Epithelial cell of proximal tubule (primary cell): ENCODE measurements around the gene CRB1. TPM values are rescaled to one million over a fixed set of nuclear protein-coding genes. Genes with fewer than 3 reads are reported as not detected.

Experiments used
- DNase-seq: peaks from one replicate; pipeline ENCODE4 v3.0.0-alpha.2; 2011; ENCODE audit warnings: low read depth
- H3K4me3 ChIP-seq: 2 replicates; pipeline ENCODE4 v1.5.1; 2011; ENCODE audit warnings: low read depth, mild to moderate bottlenecking, low read length
- CTCF ChIP-seq: conservative IDR thresholded peaks from 2 replicates; pipeline ENCODE4 v1.5.1; 2012; ENCODE audit warnings: low read depth, mild to moderate bottlenecking, low read length
- total RNA-seq: library from RNA; depleted of rRNA; stranded (reverse); fragments of >200 nt; gene quantifications from 2 replicates; pipeline ENCODE4 v1.2.3, GENCODE V29; 2015

Gene CRB1
- total RNA-seq, 1 donor from 2014 or later = 0.06 TPM

DNA sequence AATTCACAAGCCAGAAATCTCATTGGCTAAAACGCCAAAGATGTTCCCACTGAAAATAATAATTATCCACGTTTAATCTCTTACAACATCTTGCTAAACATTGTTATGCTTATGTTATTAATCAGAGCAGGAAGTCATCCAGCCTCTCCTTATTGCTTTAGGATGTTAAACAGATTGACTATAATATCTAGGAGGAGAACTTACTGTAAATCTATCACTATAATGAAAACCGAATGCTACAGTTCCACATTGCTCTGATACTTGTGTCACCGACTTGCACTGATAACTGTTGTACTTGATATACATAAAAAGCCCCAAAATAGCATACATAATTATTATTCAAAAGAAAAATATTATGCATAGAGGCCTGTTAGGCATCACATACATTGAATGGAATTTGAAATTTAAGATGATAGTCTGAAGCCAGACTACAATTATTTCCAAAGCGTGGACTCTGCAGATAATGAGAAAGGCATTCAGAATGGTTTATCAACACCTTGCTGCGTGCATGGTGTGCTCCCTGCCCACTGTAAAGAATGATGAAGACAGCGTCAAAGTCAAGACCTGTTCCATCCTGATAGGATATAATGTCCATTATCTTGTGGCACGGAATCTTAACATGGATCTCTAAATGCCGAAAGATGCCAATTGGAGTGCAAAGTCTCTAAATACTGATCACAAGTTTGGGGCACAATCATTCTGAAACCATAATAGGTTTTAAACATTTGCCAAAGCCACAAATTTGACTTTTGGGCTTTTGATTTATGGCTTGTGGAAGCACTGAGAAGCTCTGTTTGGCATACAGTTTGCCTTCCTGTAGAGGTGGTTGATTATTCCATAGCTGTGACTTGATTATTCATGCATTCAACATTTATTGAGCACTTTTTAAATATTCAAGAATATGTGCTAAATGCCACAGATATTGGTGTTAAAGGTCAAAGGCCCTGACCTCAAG, 71.3 kb downstream of the CRB1 start:
- DNase-seq = no peak
- no peak overlapping the region for H3K4me3 ChIP-seq
- TF ChIP-seq CTCF = no peak

GRCh38 chr1:197341626-197342025, 73.6 kb downstream of the CRB1 start:
- TF ChIP-seq CTCF = no peak
- no peak for DNase-seq
- H3K4me3 ChIP-seq = no peak overlapping the region

GRCh38 chr1:197342044-197342565, 74.1 kb downstream of the CRB1 start:
- TF ChIP-seq CTCF = no peak
- DNase-seq = no peak
- no peak overlapping the region for H3K4me3 ChIP-seq

DNA sequence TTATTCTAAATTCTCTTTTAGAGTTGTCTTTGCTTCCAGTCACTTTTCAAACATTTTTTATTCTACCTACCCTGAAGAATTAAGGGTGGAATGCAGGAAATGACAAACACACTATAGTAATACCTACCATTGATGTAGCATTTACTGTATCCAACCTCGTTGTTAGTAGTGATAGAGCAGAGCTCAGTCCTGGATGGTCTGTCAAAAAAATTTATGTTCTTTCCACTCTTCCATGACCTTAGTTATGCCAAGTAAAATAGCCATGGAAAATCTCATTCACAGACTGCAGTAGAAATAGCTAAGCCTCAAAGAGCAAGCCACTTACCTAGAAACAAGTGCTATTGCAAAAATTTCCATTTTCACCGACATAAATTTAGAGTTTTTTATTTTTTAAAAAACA, 74.6 kb downstream of the CRB1 start:
- no peak for DNase-seq
- TF ChIP-seq CTCF = no peak
- no peak overlapping the region for H3K4me3 ChIP-seq

- no peak for TF ChIP-seq CTCF
- no peak for DNase-seq
- no peak overlapping the region for H3K4me3 ChIP-seq
Observed at GRCh38 chr1:197343663-197344273, 75.7 kb downstream of the CRB1 start.

DNA sequence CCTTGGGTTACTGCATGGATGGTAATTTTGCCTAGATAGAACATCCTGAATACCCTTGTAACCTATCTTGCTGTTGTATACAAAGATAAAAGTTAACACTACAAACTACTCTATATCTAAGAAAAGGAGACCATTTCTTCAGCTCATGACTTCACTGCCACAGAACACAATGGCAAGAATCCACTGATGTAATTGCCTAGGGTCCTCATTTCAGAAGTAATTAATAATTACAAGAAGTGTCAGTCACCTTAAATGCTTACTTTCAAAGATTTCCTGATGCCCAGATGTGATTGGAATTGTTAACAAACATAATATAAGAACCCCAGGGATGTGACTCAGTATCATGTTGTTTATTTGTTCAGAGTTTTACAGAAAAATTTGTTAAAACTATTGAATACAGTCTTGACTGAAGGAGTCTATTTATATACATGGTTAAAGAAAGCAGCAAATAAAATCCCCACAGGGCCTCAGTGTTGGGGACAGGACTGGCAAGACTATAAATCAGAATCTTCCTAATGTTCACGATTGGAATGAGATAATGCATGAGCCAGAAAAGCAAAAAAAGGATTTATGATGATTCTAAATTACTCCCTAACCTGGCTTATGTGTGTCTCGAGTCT, 83.9 kb downstream of the CRB1 start:
- TF ChIP-seq CTCF = no peak
- DNase-seq = no peak
- H3K4me3 ChIP-seq = no peak overlapping the region
